Endothelial cell (in vitro differentiated cells): ENCODE results near the gene GDPD1. TPM values are rescaled to one million over a fixed set of nuclear protein-coding genes. Genes with fewer than 3 reads are reported as not detected.
A peak's percentile ranks its signal among the peaks of the same experiment; 100 is the strongest.
"Not testable (repeated sequence)": the region's sequence is repeated elsewhere in the genome, so short reads cannot be mapped to it uniquely, and the experiment has no call there.

Experiments used
- DNase-seq: peaks from one replicate; pipeline ENCODE4 v3.0.0; 2021; ENCODE audit warnings: low spot score
- H3K27ac Mint-ChIP-seq: one replicate; pipeline ENCODE4 v1.8.0; 2021; ENCODE audit warnings: mixed read lengths, inconsistent platforms; ENCODE audit not compliant: unreplicated experiment
- H3K27me3 Mint-ChIP-seq: one replicate; pipeline ENCODE4 v1.8.0; 2021; ENCODE audit warnings: mild to moderate bottlenecking, moderate library complexity, mixed read lengths, inconsistent platforms; ENCODE audit not compliant: unreplicated experiment
- H3K36me3 Mint-ChIP-seq: one replicate; pipeline ENCODE4 v1.8.0; 2021; ENCODE audit warnings: mild to moderate bottlenecking, low read depth, mixed read lengths, inconsistent platforms; ENCODE audit not compliant: unreplicated experiment
- H3K4me1 Mint-ChIP-seq: one replicate; pipeline ENCODE4 v1.8.0; 2021; ENCODE audit warnings: mild to moderate bottlenecking, mixed read lengths, inconsistent platforms; ENCODE audit not compliant: unreplicated experiment
- H3K4me3 Mint-ChIP-seq: one replicate; pipeline ENCODE4 v1.8.0; 2021; ENCODE audit warnings: mild to moderate bottlenecking, mixed read lengths, inconsistent platforms; ENCODE audit not compliant: unreplicated experiment
- H3K9me3 Mint-ChIP-seq: one replicate; pipeline ENCODE4 v1.8.0; 2021; ENCODE audit warnings: mixed read lengths, inconsistent platforms; ENCODE audit not compliant: unreplicated experiment
- CTCF ChIP-seq: fragments of 200-600 bp; sonication (generic); IDR thresholded peaks from one replicate; pipeline ENCODE4 v1.5.0; 2021; ENCODE audit warnings: antibody characterized with exemption; ENCODE audit not compliant: unreplicated experiment
- total RNA-seq: library from RNA; stranded (reverse); fragmentation: NEBNext Ultra II Directional; extraction: Animal tissue kit (Norgen Biotek cat#: 25700); gene quantifications from one replicate; pipeline ENCODE4 v1.2.1, GENCODE V29; 2021; ENCODE audit not compliant: unreplicated experiment

The GDPD1 gene
- total RNA-seq, 1 donor from 2014 or later, result 3.1 TPM

- no peaks in the 10 kb centered on the region for H3K9me3 Mint-ChIP-seq
- H3K4me3 Mint-ChIP-seq, result no peak overlapping the region
- peaks cover 7% of the 10 kb centered on the region for H3K4me1 Mint-ChIP-seq
- TF ChIP-seq CTCF, result no peak
- no peaks in the 10 kb centered on the region for H3K36me3 Mint-ChIP-seq
- H3K27me3 Mint-ChIP-seq, result no peaks in the 10 kb centered on the region
- DNase-seq, result no peak
- H3K27ac Mint-ChIP-seq, result peak overlapping the region; percentile 92
These were observed 69.6 kb downstream of the GDPD1 start for GRCh38 chr17:59289981-59290301.

DNA sequence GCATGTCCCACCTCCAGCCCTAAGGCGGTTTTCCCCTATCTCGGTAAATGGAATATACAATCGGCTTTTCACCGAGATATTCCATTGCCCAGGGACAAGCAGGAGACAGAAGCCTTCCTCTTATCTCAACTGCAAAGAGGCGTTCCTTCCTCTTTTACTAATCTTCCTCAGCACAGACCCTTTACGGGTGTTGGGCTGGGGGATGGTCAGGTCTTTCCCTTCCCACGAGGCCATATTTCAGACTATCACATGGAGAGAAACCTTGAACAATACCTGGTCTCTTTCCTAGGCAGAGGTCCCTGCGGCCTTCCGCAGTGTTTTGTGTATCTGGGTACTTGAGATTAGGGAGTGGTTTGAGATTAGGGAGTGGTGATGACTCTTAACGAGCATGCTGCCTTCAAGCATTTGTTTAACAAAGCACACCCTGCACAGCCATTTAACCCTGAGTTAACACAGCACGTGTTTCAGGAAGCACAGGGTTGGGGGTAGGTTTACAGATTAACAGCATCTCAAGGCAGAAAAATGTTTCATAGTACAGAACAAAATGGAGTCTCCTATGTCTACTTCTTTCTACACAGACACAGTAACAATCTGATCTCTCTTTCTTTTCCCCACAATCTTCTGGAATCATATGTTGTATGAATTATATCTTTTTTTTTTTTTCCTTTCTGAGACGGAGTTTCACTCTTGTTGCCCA is 70.1 kb downstream of the GDPD1 start:
- DNase-seq, result peak; percentile 22
- not testable (repeated sequence) for H3K27me3 Mint-ChIP-seq, H3K9me3 Mint-ChIP-seq, H3K36me3 Mint-ChIP-seq, H3K4me1 Mint-ChIP-seq, H3K4me3 Mint-ChIP-seq
- peak overlapping the region; percentile 92 for H3K27ac Mint-ChIP-seq

DNA sequence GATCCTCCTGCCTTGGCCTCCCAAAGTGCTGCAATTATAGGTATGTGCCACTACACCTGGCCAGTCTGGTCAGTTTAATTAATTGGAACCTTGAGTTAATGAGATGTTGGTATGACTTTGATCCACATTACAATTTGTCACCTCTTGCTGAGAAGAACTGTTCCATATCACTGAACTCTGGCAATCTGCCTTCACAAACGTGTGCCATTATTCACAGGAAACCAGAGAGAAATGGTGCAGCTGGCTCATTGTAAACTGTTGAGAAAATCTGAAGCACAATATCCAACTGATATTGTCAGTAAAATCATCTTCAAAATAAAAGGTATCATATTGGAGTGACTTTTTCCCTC is 71.8 kb downstream of the GDPD1 start:
- no peak overlapping the region for H3K27ac Mint-ChIP-seq

DNA sequence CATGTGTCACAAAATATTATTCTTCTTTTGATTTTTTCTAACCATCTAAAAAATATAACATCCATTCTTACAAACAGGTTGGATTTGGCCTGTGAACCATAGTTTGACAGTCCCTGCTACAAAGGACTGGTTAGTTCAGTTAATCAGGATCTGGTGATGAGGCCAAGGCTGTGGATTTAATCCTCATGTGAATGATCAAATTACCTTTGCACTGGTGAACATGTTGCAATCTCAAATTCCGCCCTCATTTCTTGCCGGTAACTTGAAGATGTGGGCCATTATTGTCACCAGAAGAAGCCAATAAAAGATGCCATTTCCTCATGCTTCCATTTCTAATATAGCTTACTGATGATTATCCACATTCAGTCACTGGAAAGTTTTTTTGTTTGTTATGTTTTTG is 75.9 kb downstream of the GDPD1 start:
- Mint-ChIP-seq H3K27ac (no peak overlapping the region), H3K36me3 (no peaks in the 10 kb centered on the region), H3K4me1 (peaks cover 2% of the 10 kb centered on the region), H3K9me3 (no peaks in the 10 kb centered on the region), H3K27me3 (no peaks in the 10 kb centered on the region), H3K4me3 (no peak overlapping the region)
- TF ChIP-seq CTCF, result no peak
- DNase-seq, result no peak

More for the DNA sequence above, 71.8 kb downstream of the GDPD1 start:
- no peaks in the 10 kb centered on the region for H3K36me3 Mint-ChIP-seq
- no peak for TF ChIP-seq CTCF
- H3K27me3 Mint-ChIP-seq, result no peaks in the 10 kb centered on the region
- H3K4me1 Mint-ChIP-seq, result peaks cover 7% of the 10 kb centered on the region
- no peak for DNase-seq
- no peaks in the 10 kb centered on the region for H3K9me3 Mint-ChIP-seq
- H3K4me3 Mint-ChIP-seq, result no peak overlapping the region

GRCh38 chr17:59298521-59298920 is 78.2 kb downstream of the GDPD1 start:
- Mint-ChIP-seq H3K27me3 (no peaks in the 10 kb centered on the region), H3K27ac (no peak overlapping the region), H3K9me3 (no peaks in the 10 kb centered on the region), H3K4me3 (no peak overlapping the region), H3K36me3 (no peaks in the 10 kb centered on the region), H3K4me1 (no peaks in the 10 kb centered on the region)
- no peak for TF ChIP-seq CTCF
- DNase-seq, result no peak
